ELR (cell line): ENCODE measurements around the gene PCDH17.

Source experiments
- DNase-seq: peaks from one replicate; pipeline ENCODE4 v3.0.0-alpha.2; 2015; ENCODE audit warnings: low read depth

Gene PCDH17

DNA sequence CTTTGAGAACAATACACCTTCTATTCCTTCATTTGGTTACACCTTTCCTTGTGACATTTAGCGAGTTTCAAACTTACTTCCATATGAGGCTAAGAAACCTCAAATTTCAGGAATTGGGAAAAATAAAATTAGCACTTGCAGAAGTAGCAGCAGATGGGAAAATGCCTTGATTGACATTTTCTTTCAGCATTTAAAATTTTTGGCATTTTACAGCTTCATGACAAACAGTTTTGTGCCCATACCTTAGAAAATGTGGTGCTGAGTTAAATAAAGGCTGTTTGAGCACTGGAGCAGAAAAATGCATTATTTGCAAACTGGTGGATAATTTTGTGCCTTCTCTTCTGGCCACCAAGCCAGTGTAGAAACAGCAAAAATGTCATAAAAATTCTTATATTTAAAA lies 95.4 kb downstream of the PCDH17 start:
- no peak for DNase-seq

DNA sequence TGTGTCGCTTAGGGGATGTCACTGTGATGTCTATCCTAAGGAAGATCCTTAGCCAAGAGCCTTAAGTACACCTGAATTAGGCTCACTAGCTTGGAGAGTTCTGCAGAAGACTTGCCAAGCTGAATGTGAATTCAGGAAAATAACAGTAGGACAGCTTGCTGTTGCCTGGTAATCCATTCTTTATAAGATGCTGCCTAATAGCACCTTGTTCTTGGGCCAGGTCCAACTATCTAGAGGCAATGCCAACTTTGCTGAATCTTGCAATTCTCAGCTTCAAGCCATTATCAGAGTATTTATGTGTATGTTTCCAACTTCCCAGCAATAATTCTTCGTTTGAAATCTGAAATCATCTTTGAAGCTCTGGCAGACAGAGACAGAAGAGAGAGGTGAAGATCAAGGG lies 102.8 kb downstream of the PCDH17 start:
- DNase-seq: no peak

DNA sequence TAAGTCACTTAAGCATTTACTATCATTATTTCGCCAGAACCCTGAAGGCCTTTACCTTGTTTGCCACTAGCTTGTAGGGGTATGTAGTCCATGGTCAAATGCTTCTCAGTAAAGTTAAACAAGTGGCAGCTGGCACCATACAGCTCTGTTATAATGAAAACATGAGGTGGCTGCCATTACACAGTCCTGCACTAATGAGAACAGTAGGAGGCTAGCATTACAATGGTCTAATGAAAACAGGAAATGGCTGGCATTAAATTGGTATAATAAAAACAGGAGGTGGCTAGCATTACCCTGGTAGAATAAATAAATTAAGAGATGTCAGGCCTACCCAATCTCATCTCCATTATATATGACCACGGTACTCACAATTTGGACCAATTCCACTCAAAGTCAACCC lies 107.5 kb downstream of the PCDH17 start:
- no peak for DNase-seq

DNA sequence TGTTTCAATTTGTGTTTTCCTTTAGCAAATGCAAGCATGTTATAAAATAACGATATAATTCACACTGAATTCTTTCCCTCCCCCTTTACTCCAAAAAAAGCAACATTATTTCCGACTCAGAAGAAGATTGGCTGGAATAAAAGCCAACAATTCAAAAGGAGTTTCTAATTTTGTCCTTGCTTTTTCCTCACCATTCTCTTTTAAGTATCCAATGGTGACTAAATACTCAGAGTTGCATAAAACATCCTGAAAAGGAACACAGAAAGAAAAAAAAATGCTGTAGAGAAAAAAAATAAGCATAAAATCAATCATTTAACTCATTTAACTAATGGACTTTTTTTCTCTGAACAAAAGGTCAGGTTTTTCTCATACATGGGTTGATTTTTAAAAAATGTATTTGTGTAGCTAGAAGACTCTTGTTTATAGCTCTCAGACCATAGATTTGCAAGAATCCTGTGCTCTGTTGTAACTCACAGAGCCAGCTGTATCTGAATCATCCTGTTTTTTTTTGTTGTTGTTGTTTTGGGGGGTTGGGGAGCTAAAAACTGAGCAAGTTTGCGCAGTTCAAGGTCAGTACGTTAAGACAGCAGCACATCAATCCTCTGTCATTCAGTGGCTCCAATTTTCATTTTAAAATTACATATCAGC lies 108.1 kb downstream of the PCDH17 start:
- no peak for DNase-seq

DNA sequence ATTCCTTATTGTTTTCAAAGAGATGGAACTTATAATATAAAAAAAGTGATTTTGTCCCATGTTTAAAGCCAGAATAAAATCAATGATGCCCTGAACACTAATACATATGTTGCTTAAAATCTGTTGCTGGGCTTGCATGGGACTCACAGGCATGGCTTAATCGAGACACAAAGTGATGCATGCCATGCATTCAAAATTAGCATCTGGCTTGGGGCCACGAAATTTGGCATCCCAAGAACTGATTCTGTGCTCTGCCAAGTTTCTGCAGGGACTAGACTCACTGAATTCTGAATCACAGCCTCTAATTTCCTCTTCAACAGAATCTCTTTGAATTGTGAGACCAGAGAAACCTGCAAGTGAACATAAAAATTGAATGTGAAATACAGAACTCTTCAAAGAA lies 109.2 kb downstream of the PCDH17 start:
- DNase-seq: no peak

DNA sequence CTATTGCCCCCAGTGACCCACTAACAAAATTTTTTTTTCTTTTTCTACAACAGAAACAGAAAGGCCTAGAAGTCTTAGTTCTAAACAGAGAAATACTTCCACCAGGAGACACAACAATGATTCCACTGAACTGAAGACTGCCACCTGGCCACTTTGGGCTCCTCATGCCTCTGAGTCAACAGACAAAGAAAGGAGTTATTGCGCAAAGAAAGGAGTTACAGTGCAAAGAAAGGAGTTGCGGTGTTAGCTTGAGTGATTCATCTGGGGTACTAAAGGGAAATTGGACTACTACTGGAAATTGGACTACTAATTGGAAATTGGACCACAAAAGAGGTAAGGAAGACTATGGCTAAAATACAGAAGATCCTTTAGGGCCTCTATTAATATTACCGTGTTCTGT lies 116.6 kb downstream of the PCDH17 start:
- DNase-seq: no peak

DNA sequence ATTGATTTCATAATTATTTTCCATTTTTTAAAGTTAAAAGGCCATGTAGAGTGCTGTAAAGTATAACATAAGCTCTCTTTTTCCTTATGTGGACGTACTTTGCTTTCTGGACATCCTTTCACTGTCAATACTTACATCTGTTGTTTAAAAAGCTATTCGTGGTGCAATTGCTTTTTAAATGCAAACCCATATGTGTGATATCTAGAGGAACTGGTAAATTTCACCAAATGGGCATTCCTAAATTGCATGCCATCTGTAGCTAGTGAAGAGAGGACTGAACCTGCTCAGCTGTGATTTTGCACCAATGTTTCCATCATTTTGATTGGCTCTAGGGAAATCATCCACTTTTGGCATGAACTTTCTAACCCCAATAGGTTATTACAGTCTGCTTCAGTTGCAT lies 129.4 kb downstream of the PCDH17 start:
- no peak for DNase-seq

DNA sequence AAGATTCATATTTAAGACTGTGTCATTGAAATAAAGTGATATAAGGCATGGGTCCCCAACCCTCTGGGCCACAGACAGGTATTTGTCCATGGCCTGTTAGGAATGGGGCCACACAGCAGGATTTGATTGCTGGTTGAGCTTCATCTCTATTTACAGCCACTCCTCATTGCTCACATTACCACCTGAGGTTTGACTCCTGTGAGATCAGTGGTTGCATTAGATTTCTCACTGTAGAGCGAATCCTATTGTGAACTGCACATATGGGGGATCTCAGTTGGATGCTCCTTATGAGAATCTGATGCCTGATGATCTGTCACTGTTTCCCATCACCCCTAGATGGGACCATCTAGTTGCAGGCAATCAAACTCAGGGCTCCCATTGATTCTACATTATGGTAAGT lies 132.1 kb downstream of the PCDH17 start:
- DNase-seq: no peak
